ENCODE results near the gene ZAP70.
"Not testable (repeated sequence)": the region's sequence is repeated elsewhere in the genome, so short reads cannot be mapped to it uniquely, and the experiment has no call there.

The ZAP70 gene

GRCh38 chr2:97713296-97714083 is at the start of gene ZAP70:
ZAP70 (plus strand) TSS chr2:97713576; CDS start chr2:97724037, 10,461 bp downstream.
- no peak within 1 kb of the TSS for H3K27ac ChIP-seq
- no peak for TF ChIP-seq CTCF (IDR thresholded peaks at IDR 0.05)

- TF ChIP-seq CTCF (IDR thresholded peaks at IDR 0.05) (no peak), ZFX (IDR thresholded peaks at IDR 0.05; ENCODE audit: borderline replicate concordance) (no peak)
- peak overlapping the region; percentile 96 for H3K27ac ChIP-seq
These were observed 49.8 kb upstream of the ZAP70 start for GRCh38 chr2:97663626-97663961.

GRCh38 chr2:97663962-97664635 is 49.3 kb upstream of the ZAP70 start, which contains the start of gene ACTR1B:
ACTR1B (minus strand) TSS chr2:97664044; CDS start chr2:97663890, 154 bp downstream.
- TF ChIP-seq ZFX (IDR thresholded peaks at IDR 0.05; ENCODE audit: borderline replicate concordance): no peak
- TF ChIP-seq CTCF (IDR thresholded peaks at IDR 0.05): peak; percentile 73
- H3K27ac ChIP-seq: peak within 1 kb of the TSS; percentile 96

- TF ChIP-seq ZFX (IDR thresholded peaks at IDR 0.05; ENCODE audit: borderline replicate concordance) (no peak), CTCF (IDR thresholded peaks at IDR 0.05) (peak; percentile 33; the same call in 1 of the 2 replicates)
- H3K27ac ChIP-seq: peak overlapping the region; percentile 96
These were observed 48.8 kb upstream of the ZAP70 start for GRCh38 chr2:97664636-97664970.

GRCh38 chr2:97669448-97669847 is 43.9 kb upstream of the ZAP70 start, which contains the start of gene C2orf92:
C2orf92 (plus strand) TSS chr2:97669713; CDS start chr2:97669789, 76 bp downstream.
- TF ChIP-seq ZFX (IDR thresholded peaks at IDR 0.05; ENCODE audit: borderline replicate concordance): no peak
- TF ChIP-seq CTCF (IDR thresholded peaks at IDR 0.05): no peak

GRCh38 chr2:97670471-97670870 is 42.9 kb upstream of the ZAP70 start:
- TF ChIP-seq CTCF (IDR thresholded peaks at IDR 0.05): no peak
- TF ChIP-seq ZFX (IDR thresholded peaks at IDR 0.05; ENCODE audit: borderline replicate concordance): no peak

More at GRCh38 chr2:97669448-97669847, 43.9 kb upstream of the ZAP70 start, which contains the start of gene C2orf92:
- no peak within 1 kb of the TSS for H3K27ac ChIP-seq

GRCh38 chr2:97671526-97671925 is 41.9 kb upstream of the ZAP70 start:
- no peak overlapping the region for H3K27ac ChIP-seq
- TF ChIP-seq CTCF (IDR thresholded peaks at IDR 0.05): no peak
- TF ChIP-seq ZFX (IDR thresholded peaks at IDR 0.05; ENCODE audit: borderline replicate concordance): no peak

More at GRCh38 chr2:97670471-97670870, 42.9 kb upstream of the ZAP70 start:
- no peak overlapping the region for H3K27ac ChIP-seq

GRCh38 chr2:97672606-97673140 is 40.7 kb upstream of the ZAP70 start:
- not testable (repeated sequence) for H3K27ac ChIP-seq

Data from 22Rv1 (cell line).